KMS-11 (cell line): ENCODE results near the gene SLC6A18.
"Not testable (repeated sequence)": the region's sequence is repeated elsewhere in the genome, so short reads cannot be mapped to it uniquely, and the experiment has no call there.

Experiments
- H2AFZ ChIP-seq: fragments of 200-600 bp; sonication (generic); 2 replicates; pipeline ENCODE4 v1.6.1; 2016; ENCODE audit warnings: antibody characterized with exemption, mixed run types, low read depth
- H3K27ac ChIP-seq: fragments of 200-600 bp; sonication (generic); 2 replicates; pipeline ENCODE4 v1.6.1; 2016; ENCODE audit warnings: mild to moderate bottlenecking, mixed run types
- H3K27me3 ChIP-seq: fragments of 200-600 bp; sonication (generic); 2 replicates; pipeline ENCODE4 v1.6.1; 2017; ENCODE audit warnings: mild to moderate bottlenecking, low read depth, mixed run types, moderate library complexity; ENCODE audit not compliant: insufficient read depth
- H3K36me3 ChIP-seq: fragments of 200-600 bp; sonication (generic); 2 replicates; pipeline ENCODE4 v1.6.1; 2017; ENCODE audit warnings: mild to moderate bottlenecking, mixed run types; ENCODE audit not compliant: insufficient read depth
- H3K4me1 ChIP-seq: fragments of 200-600 bp; sonication (generic); 2 replicates; pipeline ENCODE4 v1.6.1; 2016; ENCODE audit warnings: mild to moderate bottlenecking, low read depth, mixed run types; ENCODE audit not compliant: poor library complexity, severe bottlenecking
- H3K4me2 ChIP-seq: fragments of 200-600 bp; sonication (generic); 2 replicates; pipeline ENCODE4 v1.7.0; 2016; ENCODE audit warnings: mild to moderate bottlenecking, mixed run types
- H3K4me3 ChIP-seq: fragments of 200-600 bp; sonication (generic); IDR thresholded peaks from 2 replicates; pipeline ENCODE4 v1.6.1; 2017; ENCODE audit warnings: low read depth, low read length, mixed read lengths; ENCODE audit not compliant: insufficient read depth
- H3K79me2 ChIP-seq: fragments of 200-600 bp; sonication (generic); 2 replicates; pipeline ENCODE4 v1.6.1; 2016; ENCODE audit warnings: low read depth, mixed run types; ENCODE audit not compliant: insufficient read depth
- H3K9ac ChIP-seq: fragments of 200-600 bp; sonication (generic); 2 replicates; pipeline ENCODE4 v1.6.1; 2016; ENCODE audit warnings: mild to moderate bottlenecking, mixed run types
- H4K20me1 ChIP-seq: fragments of 200-600 bp; sonication (generic); 2 replicates; pipeline ENCODE4 v1.6.1; 2016; ENCODE audit warnings: mild to moderate bottlenecking, mixed run types; ENCODE audit not compliant: insufficient read depth
- TF ChIP-seq, protein P1 (sequence below): fragments of 200-600 bp; sonication (generic); conservative IDR thresholded peaks from 2 replicates; pipeline ENCODE4 v1.6.1; 2017; ENCODE audit warnings: low read depth, mild to moderate bottlenecking, antibody characterized with exemption, low read length, moderate library complexity, mixed read lengths

Gene SLC6A18

DNA sequence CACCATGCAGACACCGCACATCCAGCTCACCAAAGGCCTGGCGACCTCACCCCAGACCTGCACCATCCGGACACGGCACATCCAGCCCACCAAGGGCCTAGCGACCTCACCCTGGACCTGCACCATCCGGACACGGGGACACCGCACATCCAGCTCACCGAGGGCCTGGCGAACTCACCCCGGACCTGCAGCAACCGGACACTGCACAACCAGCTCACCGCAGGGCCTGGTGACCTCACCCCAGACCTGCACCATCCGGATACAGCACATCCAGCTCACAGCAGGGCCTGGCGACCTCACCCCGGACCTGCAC lies 58.5 kb downstream of the SLC6A18 start:
- H3K27me3 ChIP-seq, H3K4me3 ChIP-seq, H2AFZ ChIP-seq, H3K9ac ChIP-seq, H4K20me1 ChIP-seq, H3K4me2 ChIP-seq, H3K36me3 ChIP-seq, H3K79me2 ChIP-seq, H3K27ac ChIP-seq, H3K4me1 ChIP-seq: not testable (repeated sequence)

DNA sequence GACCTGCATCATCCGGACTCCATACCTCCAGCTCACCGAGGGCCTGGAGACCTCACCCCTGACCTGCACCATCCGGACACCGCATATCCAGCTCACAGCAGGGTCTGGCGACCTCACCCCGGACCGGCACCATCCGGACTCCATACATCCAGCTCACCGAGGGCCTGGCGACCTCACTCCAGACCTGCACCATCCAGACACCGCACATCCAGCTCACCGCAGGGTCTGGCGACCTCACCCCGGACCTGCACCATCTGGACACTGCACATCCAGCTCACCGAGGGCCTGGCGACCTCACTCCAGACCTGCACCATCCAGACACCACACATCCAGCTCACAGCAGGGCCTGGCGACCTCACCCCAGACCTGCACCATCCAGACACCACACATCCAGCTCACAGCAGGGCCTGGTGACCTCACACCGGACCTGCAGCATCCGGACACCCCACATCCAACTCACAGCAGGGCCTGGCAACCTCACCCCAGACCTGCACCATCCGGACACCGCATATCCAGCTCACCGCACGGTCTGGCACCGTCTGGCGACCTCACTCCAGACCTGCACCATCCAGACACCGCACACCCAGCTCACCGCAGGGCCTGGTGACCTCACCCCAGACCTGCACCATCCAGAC lies 59.3 kb downstream of the SLC6A18 start:
- not testable (repeated sequence) for H3K27ac ChIP-seq, H3K4me3 ChIP-seq, H3K27me3 ChIP-seq, H2AFZ ChIP-seq, H3K4me1 ChIP-seq, H3K36me3 ChIP-seq, H3K9ac ChIP-seq, H4K20me1 ChIP-seq, H3K4me2 ChIP-seq, H3K79me2 ChIP-seq

DNA sequence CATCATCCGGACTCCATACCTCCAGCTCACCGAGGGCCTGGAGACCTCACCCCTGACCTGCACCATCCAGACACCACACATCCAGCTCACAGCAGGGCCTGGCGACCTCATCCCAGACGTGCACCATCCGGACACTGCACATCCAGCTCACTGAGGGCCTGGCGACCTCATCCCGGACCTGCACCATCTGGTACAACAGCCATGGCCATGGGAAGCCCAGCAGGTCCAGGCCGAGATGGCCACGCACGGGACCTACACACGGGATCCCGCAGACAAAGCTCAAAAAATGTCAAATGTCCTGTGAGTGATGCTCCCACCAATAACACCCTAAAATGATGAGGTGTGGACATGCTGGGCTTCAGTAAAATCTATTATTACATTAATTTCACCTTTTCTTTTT lies 60.0 kb downstream of the SLC6A18 start:
- no peak overlapping the region for H3K9ac ChIP-seq
- H3K36me3 ChIP-seq, result no peaks in the 10 kb centered on the region
- H2AFZ ChIP-seq, result no peak overlapping the region
- H3K79me2 ChIP-seq, result no peaks in the 10 kb centered on the region
- TF ChIP-seq, protein P1, sequence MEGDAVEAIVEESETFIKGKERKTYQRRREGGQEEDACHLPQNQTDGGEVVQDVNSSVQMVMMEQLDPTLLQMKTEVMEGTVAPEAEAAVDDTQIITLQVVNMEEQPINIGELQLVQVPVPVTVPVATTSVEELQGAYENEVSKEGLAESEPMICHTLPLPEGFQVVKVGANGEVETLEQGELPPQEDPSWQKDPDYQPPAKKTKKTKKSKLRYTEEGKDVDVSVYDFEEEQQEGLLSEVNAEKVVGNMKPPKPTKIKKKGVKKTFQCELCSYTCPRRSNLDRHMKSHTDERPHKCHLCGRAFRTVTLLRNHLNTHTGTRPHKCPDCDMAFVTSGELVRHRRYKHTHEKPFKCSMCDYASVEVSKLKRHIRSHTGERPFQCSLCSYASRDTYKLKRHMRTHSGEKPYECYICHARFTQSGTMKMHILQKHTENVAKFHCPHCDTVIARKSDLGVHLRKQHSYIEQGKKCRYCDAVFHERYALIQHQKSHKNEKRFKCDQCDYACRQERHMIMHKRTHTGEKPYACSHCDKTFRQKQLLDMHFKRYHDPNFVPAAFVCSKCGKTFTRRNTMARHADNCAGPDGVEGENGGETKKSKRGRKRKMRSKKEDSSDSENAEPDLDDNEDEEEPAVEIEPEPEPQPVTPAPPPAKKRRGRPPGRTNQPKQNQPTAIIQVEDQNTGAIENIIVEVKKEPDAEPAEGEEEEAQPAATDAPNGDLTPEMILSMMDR, result no peak
- H3K27me3 ChIP-seq, result no peaks in the 10 kb centered on the region
- H3K4me1 ChIP-seq, result no peaks in the 10 kb centered on the region
- H3K4me3 ChIP-seq, result no peak overlapping the region
- no peak overlapping the region for H3K27ac ChIP-seq
- H3K4me2 ChIP-seq, result no peak overlapping the region
- no peaks in the 10 kb centered on the region for H4K20me1 ChIP-seq

DNA sequence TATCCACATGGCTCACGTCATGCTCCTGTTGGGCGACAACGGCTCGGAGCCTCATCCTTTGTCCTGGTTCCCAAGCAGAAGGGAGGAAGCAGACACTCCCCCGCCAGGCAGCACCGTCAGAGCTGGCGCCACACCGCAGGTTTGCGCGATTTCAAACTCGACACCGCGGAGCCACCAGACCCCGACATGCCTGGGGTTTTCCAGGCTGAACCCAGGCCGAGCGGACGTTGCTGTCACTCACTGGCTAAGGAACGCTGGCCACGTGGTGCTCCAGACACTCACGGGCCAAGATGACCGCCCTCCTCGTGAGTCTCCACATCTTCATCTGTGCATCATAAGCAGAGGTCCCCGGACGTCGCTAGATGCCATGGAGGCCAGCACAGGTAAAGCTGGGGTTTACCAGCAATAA lies 60.7 kb downstream of the SLC6A18 start:
- no peak overlapping the region for H3K27ac ChIP-seq
- no peaks in the 10 kb centered on the region for H3K4me1 ChIP-seq
- H3K36me3 ChIP-seq, result no peaks in the 10 kb centered on the region
- no peak overlapping the region for H3K4me3 ChIP-seq
- H3K9ac ChIP-seq, result no peak overlapping the region
- H3K4me2 ChIP-seq, result no peak overlapping the region
- no peaks in the 10 kb centered on the region for H4K20me1 ChIP-seq
- H3K79me2 ChIP-seq, result no peaks in the 10 kb centered on the region
- no peak overlapping the region for H2AFZ ChIP-seq
- TF ChIP-seq, protein P1, result no peak
- H3K27me3 ChIP-seq, result no peaks in the 10 kb centered on the region

DNA sequence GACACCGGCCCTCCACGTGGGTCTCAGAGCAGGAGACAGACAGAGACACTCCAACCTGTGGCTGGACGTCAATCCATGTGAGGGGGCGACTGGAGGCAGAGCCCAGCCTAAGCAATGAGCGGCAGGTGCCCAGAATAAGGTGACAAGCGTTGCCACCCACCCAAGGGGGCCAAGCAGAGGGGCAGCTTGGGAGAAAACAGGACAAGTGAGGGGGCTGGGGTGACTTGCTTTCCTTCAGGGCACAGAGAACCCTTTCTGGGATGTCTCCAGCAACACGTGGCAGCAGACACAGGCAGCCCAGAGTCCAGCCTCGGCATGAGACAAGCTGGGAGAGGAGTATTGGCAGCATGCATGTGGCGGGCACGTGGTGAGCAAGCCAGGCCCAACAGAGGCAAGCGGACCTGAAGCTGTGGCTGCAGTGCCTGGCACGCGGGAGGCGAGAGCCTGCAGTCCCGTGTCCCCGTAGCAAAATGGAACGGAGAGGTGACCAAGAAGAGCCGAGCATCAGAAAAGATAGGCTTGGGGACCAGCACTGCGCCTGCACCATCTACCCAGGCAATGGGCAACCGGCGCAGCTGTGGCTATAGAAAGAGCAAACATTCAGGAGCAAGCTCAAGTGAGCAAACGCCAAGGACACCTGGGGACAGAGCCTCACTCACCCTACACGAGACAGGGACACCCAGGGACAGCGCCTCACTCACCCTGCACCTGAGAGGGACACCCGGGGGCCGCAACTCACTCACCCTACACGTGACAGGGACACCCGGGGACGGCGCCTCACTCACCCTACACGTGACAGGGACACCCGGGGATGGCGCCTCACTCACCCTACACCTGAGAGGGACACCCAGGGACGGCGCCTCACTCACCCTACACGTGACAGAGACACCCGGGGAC lies 63.5 kb downstream of the SLC6A18 start:
- peaks cover 7% of the 10 kb centered on the region for H3K4me1 ChIP-seq
- no peaks in the 10 kb centered on the region for H3K79me2 ChIP-seq
- no peak overlapping the region for H3K4me2 ChIP-seq
- H3K36me3 ChIP-seq, result no peaks in the 10 kb centered on the region
- no peak overlapping the region for H3K9ac ChIP-seq
- no peaks in the 10 kb centered on the region for H4K20me1 ChIP-seq
- no peak overlapping the region for H3K27ac ChIP-seq
- TF ChIP-seq, protein P1, result no peak
- H2AFZ ChIP-seq, result no peak overlapping the region
- no peak overlapping the region for H3K4me3 ChIP-seq
- H3K27me3 ChIP-seq, result no peaks in the 10 kb centered on the region

DNA sequence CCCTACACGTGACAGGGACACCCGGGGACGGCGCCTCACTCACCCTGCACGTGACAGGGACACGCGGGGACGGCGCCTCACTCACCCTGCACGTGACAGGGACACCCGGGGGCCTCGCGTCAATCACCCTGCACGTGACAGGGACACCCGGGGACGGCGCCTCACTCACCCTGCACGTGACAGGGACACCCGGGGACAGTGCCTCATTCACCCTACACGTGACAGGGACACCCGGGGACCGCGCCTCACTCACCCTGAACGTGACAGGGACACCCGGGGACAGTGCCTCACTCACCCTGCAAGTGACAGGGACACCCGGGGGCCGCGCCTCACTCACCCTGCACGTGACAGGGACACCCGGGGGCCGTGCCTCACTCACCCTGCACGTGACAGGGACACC lies 64.4 kb downstream of the SLC6A18 start:
- not testable (repeated sequence) for H3K4me1 ChIP-seq, H4K20me1 ChIP-seq, H3K4me3 ChIP-seq, H3K79me2 ChIP-seq, H2AFZ ChIP-seq, H3K4me2 ChIP-seq, H3K27ac ChIP-seq, H3K27me3 ChIP-seq, H3K9ac ChIP-seq, H3K36me3 ChIP-seq

DNA sequence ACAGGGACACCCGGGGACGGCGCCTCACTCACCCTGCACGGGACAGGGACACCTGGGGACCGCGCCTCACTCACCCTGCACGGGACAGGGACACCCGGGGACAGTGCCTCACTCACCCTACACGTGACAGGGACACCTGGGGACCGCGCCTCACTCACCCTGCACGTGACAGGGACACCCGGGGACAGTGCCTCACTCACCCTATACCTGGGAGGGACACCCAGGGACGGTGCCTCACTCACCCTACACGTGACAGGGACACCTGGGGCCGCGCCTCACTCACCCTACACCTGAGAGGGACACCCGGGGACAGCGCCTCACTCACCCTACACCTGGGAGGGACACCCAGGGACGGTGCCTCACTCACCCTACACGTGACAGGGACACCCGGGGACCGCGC lies 65.8 kb downstream of the SLC6A18 start:
- H3K36me3 ChIP-seq, H3K27me3 ChIP-seq, H3K4me1 ChIP-seq, H3K79me2 ChIP-seq, H3K27ac ChIP-seq, H3K4me2 ChIP-seq, H4K20me1 ChIP-seq, H2AFZ ChIP-seq, H3K4me3 ChIP-seq, H3K9ac ChIP-seq: not testable (repeated sequence)
